HEK293 (cell line): ENCODE results near the gene CTDSP2.
"Not testable (repeated sequence)": the region's sequence is repeated elsewhere in the genome, so short reads cannot be mapped to it uniquely, and the experiment has no call there.

Experiments
- GLIS1 ChIP-seq: fragments of 450-650 bp; formaldehyde crosslinking; IDR thresholded peaks from 2 replicates; pipeline ENCODE4 v1.5.1; 2016; ENCODE audit warnings: missing biosample characterization, missing genetic modification characterization
- IKZF3 ChIP-seq: fragments of 450-650 bp; IDR thresholded peaks from 2 replicates; pipeline ENCODE4 v1.5.0; 2018; ENCODE audit warnings: missing biosample characterization, mild to moderate bottlenecking, missing genetic modification characterization, moderate library complexity
- INSM2 ChIP-seq: fragments of 450-650 bp; formaldehyde crosslinking; IDR thresholded peaks from 2 replicates; pipeline ENCODE4 v1.5.1; 2016; ENCODE audit warnings: missing biosample characterization, missing genetic modification characterization
- SCRT1 ChIP-seq: fragments of 450-650 bp; formaldehyde crosslinking; IDR thresholded peaks from 2 replicates; pipeline ENCODE4 v1.5.1; 2016; ENCODE audit warnings: missing biosample characterization, missing genetic modification characterization, borderline replicate concordance
- TRIM28 ChIP-seq: IDR thresholded peaks from 2 replicates; pipeline ENCODE4 v1.6.1; 2011; ENCODE audit warnings: low read length, control low read depth, borderline replicate concordance
- ZNF184 ChIP-seq: fragments of 450-650 bp; IDR thresholded peaks from 2 replicates; pipeline ENCODE4 v1.5.1; 2018; ENCODE audit warnings: missing biosample characterization, mild to moderate bottlenecking, missing genetic modification characterization
- ZNF23 ChIP-seq: fragments of 450-650 bp; formaldehyde crosslinking; IDR thresholded peaks from 2 replicates; pipeline ENCODE4 v1.5.1; 2016; ENCODE audit warnings: missing biosample characterization, missing genetic modification characterization, borderline replicate concordance
- ZNF274 ChIP-seq, 2 experiments: fragments of 200-500 bp in 1 of 2; fragments of 450-650 bp in 1 of 2; sonication (Bioruptor generic) in 1 of 2; formaldehyde crosslinking in 1 of 2; IDR thresholded peaks; 2 replicates each; pipeline versions ENCODE4 v1.5.1 to v1.6.1; 2014 to 2016; ENCODE audit warnings: borderline replicate concordance in 1 of 2, inconsistent platforms in 1 of 2, low read length in 1 of 2, missing biosample characterization in 1 of 2, missing genetic modification characterization in 1 of 2
- ZNF335 ChIP-seq: fragments of 450-650 bp; formaldehyde crosslinking; conservative IDR thresholded peaks from 2 replicates; pipeline ENCODE4 v1.5.1; 2016; ENCODE audit warnings: missing biosample characterization, missing genetic modification characterization
- ZNF416 ChIP-seq: fragments of 450-650 bp; formaldehyde crosslinking; IDR thresholded peaks from 2 replicates; pipeline ENCODE4 v1.5.1; 2016; ENCODE audit warnings: missing biosample characterization, missing genetic modification characterization
- ZSCAN5A ChIP-seq: fragments of 450-650 bp; formaldehyde crosslinking; IDR thresholded peaks from 2 replicates; pipeline ENCODE4 v1.5.1; 2016; ENCODE audit warnings: missing biosample characterization, missing genetic modification characterization
- TF ChIP-seq, protein P1 (sequence below): fragments of 450-650 bp; formaldehyde crosslinking; IDR thresholded peaks from 2 replicates; pipeline ENCODE4 v1.5.1; 2016; ENCODE audit warnings: missing biosample characterization, missing genetic modification characterization
- TF ChIP-seq, protein P2 (sequence below): fragments of 450-650 bp; formaldehyde crosslinking; IDR thresholded peaks from 2 replicates; pipeline ENCODE4 v1.5.0; 2017; ENCODE audit warnings: missing biosample characterization, missing genetic modification characterization, borderline replicate concordance

DNA sequence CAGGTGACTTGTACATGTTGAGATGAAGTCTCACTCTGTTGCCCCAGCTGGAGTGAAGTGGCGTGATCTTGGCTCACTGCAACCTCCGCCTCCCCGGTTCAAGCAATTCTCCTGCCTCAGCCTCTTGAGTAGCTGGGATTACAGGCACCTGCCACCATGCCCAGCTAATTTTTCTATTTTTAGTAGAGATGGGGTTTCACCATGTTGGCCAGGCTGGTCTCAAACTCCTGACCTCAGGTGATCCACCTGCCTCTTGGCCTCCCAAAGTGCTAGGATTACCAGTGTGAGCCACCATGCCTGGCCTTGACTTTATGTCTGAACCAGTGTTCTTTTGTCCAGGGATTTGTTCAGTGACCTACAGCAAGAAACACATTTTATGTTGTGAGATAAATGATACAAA lies 2.9 kb upstream of the CTDSP2 start:
- TF ChIP-seq ZNF416; ZNF335 (tag by site-specific recombination); SCRT1 (tag by site-specific recombination); ZSCAN5A (tag by site-specific recombination); ZNF184; TRIM28; GLIS1; ZNF274 (IDR thresholded peaks at IDR 0.05; ENCODE audit: low read length); ZNF274 (tag by site-specific recombination; IDR thresholded peaks at IDR 0.05; ENCODE audit: borderline replicate concordance); INSM2 (tag by site-specific recombination); IKZF3 (tag by site-specific recombination); ZNF23: not testable (repeated sequence)
- TF ChIP-seq, protein P1, sequence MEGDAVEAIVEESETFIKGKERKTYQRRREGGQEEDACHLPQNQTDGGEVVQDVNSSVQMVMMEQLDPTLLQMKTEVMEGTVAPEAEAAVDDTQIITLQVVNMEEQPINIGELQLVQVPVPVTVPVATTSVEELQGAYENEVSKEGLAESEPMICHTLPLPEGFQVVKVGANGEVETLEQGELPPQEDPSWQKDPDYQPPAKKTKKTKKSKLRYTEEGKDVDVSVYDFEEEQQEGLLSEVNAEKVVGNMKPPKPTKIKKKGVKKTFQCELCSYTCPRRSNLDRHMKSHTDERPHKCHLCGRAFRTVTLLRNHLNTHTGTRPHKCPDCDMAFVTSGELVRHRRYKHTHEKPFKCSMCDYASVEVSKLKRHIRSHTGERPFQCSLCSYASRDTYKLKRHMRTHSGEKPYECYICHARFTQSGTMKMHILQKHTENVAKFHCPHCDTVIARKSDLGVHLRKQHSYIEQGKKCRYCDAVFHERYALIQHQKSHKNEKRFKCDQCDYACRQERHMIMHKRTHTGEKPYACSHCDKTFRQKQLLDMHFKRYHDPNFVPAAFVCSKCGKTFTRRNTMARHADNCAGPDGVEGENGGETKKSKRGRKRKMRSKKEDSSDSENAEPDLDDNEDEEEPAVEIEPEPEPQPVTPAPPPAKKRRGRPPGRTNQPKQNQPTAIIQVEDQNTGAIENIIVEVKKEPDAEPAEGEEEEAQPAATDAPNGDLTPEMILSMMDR (tag by site-specific recombination): not testable (repeated sequence)
- TF ChIP-seq, protein P2, sequence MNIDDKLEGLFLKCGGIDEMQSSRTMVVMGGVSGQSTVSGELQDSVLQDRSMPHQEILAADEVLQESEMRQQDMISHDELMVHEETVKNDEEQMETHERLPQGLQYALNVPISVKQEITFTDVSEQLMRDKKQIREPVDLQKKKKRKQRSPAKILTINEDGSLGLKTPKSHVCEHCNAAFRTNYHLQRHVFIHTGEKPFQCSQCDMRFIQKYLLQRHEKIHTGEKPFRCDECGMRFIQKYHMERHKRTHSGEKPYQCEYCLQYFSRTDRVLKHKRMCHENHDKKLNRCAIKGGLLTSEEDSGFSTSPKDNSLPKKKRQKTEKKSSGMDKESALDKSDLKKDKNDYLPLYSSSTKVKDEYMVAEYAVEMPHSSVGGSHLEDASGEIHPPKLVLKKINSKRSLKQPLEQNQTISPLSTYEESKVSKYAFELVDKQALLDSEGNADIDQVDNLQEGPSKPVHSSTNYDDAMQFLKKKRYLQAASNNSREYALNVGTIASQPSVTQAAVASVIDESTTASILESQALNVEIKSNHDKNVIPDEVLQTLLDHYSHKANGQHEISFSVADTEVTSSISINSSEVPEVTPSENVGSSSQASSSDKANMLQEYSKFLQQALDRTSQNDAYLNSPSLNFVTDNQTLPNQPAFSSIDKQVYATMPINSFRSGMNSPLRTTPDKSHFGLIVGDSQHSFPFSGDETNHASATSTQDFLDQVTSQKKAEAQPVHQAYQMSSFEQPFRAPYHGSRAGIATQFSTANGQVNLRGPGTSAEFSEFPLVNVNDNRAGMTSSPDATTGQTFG (tag by site-specific recombination): not testable (repeated sequence)
